Immature natural killer cell (primary cell): Measurements from ENCODE around the gene HLA-DOA. TPM values are rescaled to one million over a fixed set of nuclear protein-coding genes. Genes with fewer than 3 reads are reported as not detected.
A peak's percentile ranks its signal among the peaks of the same experiment; 100 is the strongest.

Experiments
- DNase-seq, 3 donors: peaks; one replicate each; pipeline ENCODE4 v3.0.0; 2022; ENCODE audit warnings: mixed read lengths in 1 of 3
- H3K27ac Mint-ChIP-seq, 6 donors: one replicate each; pipeline ENCODE4 v1.8.0; 2020; ENCODE audit warnings: mixed read lengths in 6 of 6, mild to moderate bottlenecking in 5 of 6, inconsistent platforms in 4 of 6, moderate library complexity in 3 of 6
- H3K27me3 Mint-ChIP-seq, 3 donors: one replicate each; pipeline ENCODE4 v1.8.0; 2020 to 2021; ENCODE audit warnings: low read depth in 3 of 3, mild to moderate bottlenecking in 3 of 3, mixed read lengths in 3 of 3, moderate library complexity in 3 of 3, inconsistent platforms in 1 of 3
- H3K36me3 Mint-ChIP-seq, 3 donors: one replicate each; pipeline ENCODE4 v1.8.0; 2020; ENCODE audit warnings: mixed read lengths in 3 of 3, inconsistent platforms in 2 of 3, mild to moderate bottlenecking in 2 of 3
- H3K4me1 Mint-ChIP-seq, 2 donors: one replicate each; pipeline ENCODE4 v1.8.0; 2020; ENCODE audit warnings: inconsistent platforms in 2 of 2, mild to moderate bottlenecking in 2 of 2, mixed read lengths in 2 of 2, moderate library complexity in 1 of 2
- H3K4me3 Mint-ChIP-seq, 5 donors: one replicate each; pipeline ENCODE4 v1.8.0; 2020; ENCODE audit warnings: mild to moderate bottlenecking in 5 of 5, mixed read lengths in 5 of 5, inconsistent platforms in 3 of 5, moderate library complexity in 3 of 5
- H3K9me3 Mint-ChIP-seq, 6 donors: one replicate each; pipeline ENCODE4 v1.8.0; 2020; ENCODE audit warnings: mild to moderate bottlenecking in 6 of 6, mixed read lengths in 6 of 6, inconsistent platforms in 4 of 6, moderate library complexity in 3 of 6
- polyA plus RNA-seq, 3 donors: library from polyadenylated mRNA; unstranded; fragments of 300-500 nt; fragmentation: Illumina TruSeq; gene quantifications; one replicate each; pipeline ENCODE4 v1.2.3, GENCODE V29; 2021

HLA-DOA gene
- polyA plus RNA-seq, 3 donors from 2014 or later: 0.37 to 5.2 (median 2.8) TPM

DNA sequence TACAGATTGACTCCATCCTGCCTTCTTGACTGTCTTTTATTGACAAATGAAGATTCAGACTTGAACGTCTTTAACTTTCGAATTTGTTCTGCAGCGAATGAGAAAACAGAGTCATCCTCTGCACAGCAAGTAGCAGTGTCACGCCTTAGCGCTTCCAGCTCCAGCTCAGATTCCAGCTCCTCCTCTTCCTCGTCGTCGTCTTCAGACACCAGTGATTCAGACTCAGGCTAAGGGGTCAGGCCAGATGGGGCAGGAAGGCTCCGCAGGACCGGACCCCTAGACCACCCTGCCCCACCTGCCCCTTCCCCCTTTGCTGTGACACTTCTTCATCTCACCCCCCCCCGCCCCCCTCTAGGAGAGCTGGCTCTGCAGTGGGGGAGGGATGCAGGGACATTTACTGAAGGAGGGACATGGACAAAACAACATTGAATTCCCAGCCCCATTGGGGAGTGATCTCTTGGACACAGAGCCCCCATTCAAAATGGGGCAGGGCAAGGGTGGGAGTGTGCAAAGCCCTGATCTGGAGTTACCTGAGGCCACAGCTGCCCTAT lies 28.8 kb downstream of the HLA-DOA start:
- H3K4me1 Mint-ChIP-seq: peaks cover 48 to 65% of the 10 kb centered on the region in 2 donors
- no peak for DNase-seq
- H3K36me3 Mint-ChIP-seq: peaks cover 42 to 52% (median 51%) of the 10 kb centered on the region in 3 donors
- no peak overlapping the region for H3K4me3 Mint-ChIP-seq
- H3K27me3 Mint-ChIP-seq: peaks cover 4 to 28% (median 4%) of the 10 kb centered on the region in 3 donors
- peak overlapping the region in 5 of 6 donors; percentile 30 to 55 (median 53) for H3K27ac Mint-ChIP-seq
- no peaks in the 10 kb centered on the region for H3K9me3 Mint-ChIP-seq

GRCh38 chr6:32979720-32980487 lies 29.5 kb downstream of the HLA-DOA start:
- Mint-ChIP-seq H3K36me3 (peaks cover 48 to 58% (median 57%) of the 10 kb centered on the region in 3 donors), H3K4me1 (peaks cover 54 to 72% of the 10 kb centered on the region in 2 donors), H3K27ac (peak overlapping the region in 5 of 6 donors; percentile 40 to 86 (median 56)), H3K27me3 (peaks cover 3 to 29% (median 4%) of the 10 kb centered on the region in 3 donors), H3K4me3 (no peak overlapping the region), H3K9me3 (no peaks in the 10 kb centered on the region)
- DNase-seq: no peak

- peaks cover 0 to 1% (median 0%) of the 10 kb centered on the region in 6 donors for H3K9me3 Mint-ChIP-seq
- peak overlapping the region in 2 of 5 donors; percentile 9 to 11 for H3K4me3 Mint-ChIP-seq
- peaks cover 64 to 83% of the 10 kb centered on the region in 2 donors for H3K4me1 Mint-ChIP-seq
- DNase-seq: no peak
- peaks cover 63 to 75% (median 74%) of the 10 kb centered on the region in 3 donors for H3K36me3 Mint-ChIP-seq
- H3K27me3 Mint-ChIP-seq: peaks cover 9 to 40% (median 16%) of the 10 kb centered on the region in 3 donors
- H3K27ac Mint-ChIP-seq: peak overlapping the region in 5 of 6 donors; percentile 43 to 86 (median 85)
Measured at GRCh38 chr6:32977953-32978324, 31.5 kb downstream of the HLA-DOA start.

DNA sequence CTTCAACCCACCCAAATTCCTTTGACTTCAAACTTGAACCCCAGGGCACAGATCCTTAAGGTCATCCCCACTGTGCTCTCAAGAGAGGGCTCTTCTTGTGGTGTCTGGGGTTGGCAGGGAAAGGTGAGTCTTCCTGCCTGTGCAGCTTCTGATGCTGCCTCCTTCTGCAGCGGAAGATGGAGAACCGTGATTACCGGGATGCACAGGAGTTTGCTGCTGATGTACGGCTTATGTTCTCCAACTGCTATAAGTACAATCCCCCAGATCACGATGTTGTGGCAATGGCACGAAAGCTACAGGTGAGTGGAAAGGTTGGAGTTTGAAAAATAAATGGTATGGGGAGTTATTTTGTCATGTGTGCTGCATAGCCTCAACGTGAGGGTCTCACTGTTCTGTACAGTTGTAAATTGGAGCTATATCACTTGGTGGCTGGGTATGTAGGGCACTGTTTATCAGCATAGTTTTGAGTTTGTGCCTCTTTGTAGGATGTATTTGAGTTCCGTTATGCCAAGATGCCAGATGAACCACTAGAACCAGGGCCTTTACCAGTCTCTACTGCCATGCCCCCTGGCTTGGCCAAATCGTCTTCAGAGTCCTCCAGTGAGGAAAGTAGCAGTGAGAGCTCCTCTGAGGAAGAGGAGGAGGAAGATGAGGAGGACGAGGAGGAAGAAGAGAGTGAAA lies 32.0 kb downstream of the HLA-DOA start:
- peaks cover 64 to 83% of the 10 kb centered on the region in 2 donors for H3K4me1 Mint-ChIP-seq
- H3K4me3 Mint-ChIP-seq: peak overlapping the region in 4 of 5 donors; percentile 9 to 49 (median 18)
- peaks cover 65 to 80% (median 79%) of the 10 kb centered on the region in 3 donors for H3K36me3 Mint-ChIP-seq
- DNase-seq: no peak
- H3K27ac Mint-ChIP-seq: peak overlapping the region in 5 of 6 donors; percentile 22 to 89 (median 85)
- peaks cover 14 to 45% (median 21%) of the 10 kb centered on the region in 3 donors for H3K27me3 Mint-ChIP-seq
- peaks cover 0 to 2% (median 0%) of the 10 kb centered on the region in 6 donors for H3K9me3 Mint-ChIP-seq

- peaks cover 61 to 84% (median 76%) of the 10 kb centered on the region in 3 donors for H3K36me3 Mint-ChIP-seq
- peaks cover 64 to 77% of the 10 kb centered on the region in 2 donors for H3K4me1 Mint-ChIP-seq
- H3K27me3 Mint-ChIP-seq: peaks cover 23 to 49% (median 30%) of the 10 kb centered on the region in 3 donors
- H3K4me3 Mint-ChIP-seq: peak overlapping the region; percentile 44 to 99 (median 94)
- H3K27ac Mint-ChIP-seq: peak overlapping the region; percentile 77 to 100 (median 88)
- no peak for DNase-seq
- H3K9me3 Mint-ChIP-seq: peaks cover 0 to 2% (median 0%) of the 10 kb centered on the region in 6 donors
Measured at GRCh38 chr6:32976334-32977069, 32.9 kb downstream of the HLA-DOA start.

DNA sequence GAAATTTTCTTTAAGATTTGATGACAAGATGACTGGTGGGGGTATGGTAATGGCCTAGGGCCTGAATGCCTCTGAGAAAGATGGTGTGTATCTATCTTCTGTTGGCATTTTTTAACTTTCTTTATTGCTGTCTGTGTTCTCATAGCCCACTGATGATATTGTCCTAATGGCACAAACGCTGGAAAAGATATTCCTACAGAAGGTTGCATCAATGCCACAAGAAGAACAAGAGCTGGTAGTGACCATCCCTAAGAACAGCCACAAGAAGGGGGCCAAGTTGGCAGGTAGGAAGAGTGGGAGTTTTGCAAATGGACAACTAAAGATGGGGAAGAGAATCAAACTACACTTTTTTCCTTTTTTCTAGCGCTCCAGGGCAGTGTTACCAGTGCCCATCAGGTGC lies 33.5 kb downstream of the HLA-DOA start:
- Mint-ChIP-seq H3K4me3 (peak overlapping the region; percentile 92 to 99 (median 95)), H3K27me3 (peaks cover 30 to 55% (median 34%) of the 10 kb centered on the region in 3 donors), H3K4me1 (peaks cover 68 to 77% of the 10 kb centered on the region in 2 donors), H3K27ac (peak overlapping the region; percentile 86 to 100 (median 94)), H3K36me3 (peaks cover 61 to 88% (median 79%) of the 10 kb centered on the region in 3 donors), H3K9me3 (peaks cover 0 to 2% (median 0%) of the 10 kb centered on the region in 6 donors)
- DNase-seq: no peak

DNA sequence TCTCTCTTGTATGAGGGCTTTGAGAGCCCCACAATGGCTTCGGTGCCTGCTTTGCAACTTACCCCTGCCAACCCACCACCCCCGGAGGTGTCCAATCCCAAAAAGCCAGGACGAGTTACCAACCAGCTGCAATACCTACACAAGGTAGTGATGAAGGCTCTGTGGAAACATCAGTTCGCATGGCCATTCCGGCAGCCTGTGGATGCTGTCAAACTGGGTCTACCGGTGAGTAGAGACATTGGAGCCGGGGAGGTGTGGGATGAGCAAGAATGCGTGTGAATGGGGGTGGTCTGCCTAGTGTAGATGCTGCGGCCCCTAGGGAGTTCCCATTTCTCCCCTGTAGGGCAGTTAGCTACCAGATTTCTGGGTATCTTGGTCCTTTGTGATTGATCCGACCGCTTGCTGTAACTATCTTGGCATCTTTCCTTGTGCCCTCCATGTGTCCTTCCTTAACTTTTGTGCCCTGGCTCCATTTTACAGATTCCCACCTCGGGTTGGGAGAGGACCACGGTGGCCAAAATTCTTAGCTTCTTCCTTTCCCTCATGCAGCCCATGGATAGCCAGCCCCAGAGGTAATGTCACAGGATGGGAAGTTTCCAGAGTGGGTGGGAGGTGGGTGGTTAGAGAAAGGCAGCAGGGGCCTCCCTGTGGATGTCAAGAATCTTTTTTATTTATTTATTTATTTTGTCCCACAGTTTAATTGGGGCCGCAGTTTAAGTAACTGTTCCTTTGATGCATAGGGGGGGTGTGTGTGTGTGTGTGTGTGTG lies 34.7 kb downstream of the HLA-DOA start:
- Mint-ChIP-seq H3K4me1 (peaks cover 71 to 72% of the 10 kb centered on the region in 2 donors), H3K9me3 (peaks cover 0 to 2% (median 0%) of the 10 kb centered on the region in 6 donors), H3K27ac (peak overlapping the region; percentile 89 to 100 (median 100)), H3K36me3 (peaks cover 56 to 77% (median 72%) of the 10 kb centered on the region in 3 donors), H3K4me3 (peak overlapping the region; percentile 92 to 99 (median 95)), H3K27me3 (peaks cover 37 to 61% (median 43%) of the 10 kb centered on the region in 3 donors)
- no peak for DNase-seq

GRCh38 chr6:32974016-32974333 lies 35.4 kb downstream of the HLA-DOA start:
- Mint-ChIP-seq H3K4me1 (peaks cover 68 to 72% of the 10 kb centered on the region in 2 donors), H3K27ac (peak overlapping the region; percentile 89 to 100 (median 100)), H3K9me3 (peaks cover 0 to 2% (median 0%) of the 10 kb centered on the region in 6 donors), H3K4me3 (peak overlapping the region; percentile 92 to 99 (median 95)), H3K27me3 (peaks cover 41 to 68% (median 51%) of the 10 kb centered on the region in 3 donors), H3K36me3 (peaks cover 53 to 71% (median 67%) of the 10 kb centered on the region in 3 donors)
- DNase-seq: peak; percentile 50 to 54 (median 53)

- peak overlapping the region; percentile 92 to 99 (median 95) for H3K4me3 Mint-ChIP-seq
- peaks cover 49 to 65% (median 61%) of the 10 kb centered on the region in 3 donors for H3K36me3 Mint-ChIP-seq
- peaks cover 43 to 67% (median 54%) of the 10 kb centered on the region in 3 donors for H3K27me3 Mint-ChIP-seq
- peak; percentile 60 to 62 (median 61) for DNase-seq
- H3K4me1 Mint-ChIP-seq: peaks cover 62 to 68% of the 10 kb centered on the region in 2 donors
- H3K9me3 Mint-ChIP-seq: peaks cover 0 to 2% (median 0%) of the 10 kb centered on the region in 6 donors
- H3K27ac Mint-ChIP-seq: peak overlapping the region; percentile 89 to 100 (median 100)
Measured at GRCh38 chr6:32973144-32974015, 36.0 kb downstream of the HLA-DOA start.

DNA sequence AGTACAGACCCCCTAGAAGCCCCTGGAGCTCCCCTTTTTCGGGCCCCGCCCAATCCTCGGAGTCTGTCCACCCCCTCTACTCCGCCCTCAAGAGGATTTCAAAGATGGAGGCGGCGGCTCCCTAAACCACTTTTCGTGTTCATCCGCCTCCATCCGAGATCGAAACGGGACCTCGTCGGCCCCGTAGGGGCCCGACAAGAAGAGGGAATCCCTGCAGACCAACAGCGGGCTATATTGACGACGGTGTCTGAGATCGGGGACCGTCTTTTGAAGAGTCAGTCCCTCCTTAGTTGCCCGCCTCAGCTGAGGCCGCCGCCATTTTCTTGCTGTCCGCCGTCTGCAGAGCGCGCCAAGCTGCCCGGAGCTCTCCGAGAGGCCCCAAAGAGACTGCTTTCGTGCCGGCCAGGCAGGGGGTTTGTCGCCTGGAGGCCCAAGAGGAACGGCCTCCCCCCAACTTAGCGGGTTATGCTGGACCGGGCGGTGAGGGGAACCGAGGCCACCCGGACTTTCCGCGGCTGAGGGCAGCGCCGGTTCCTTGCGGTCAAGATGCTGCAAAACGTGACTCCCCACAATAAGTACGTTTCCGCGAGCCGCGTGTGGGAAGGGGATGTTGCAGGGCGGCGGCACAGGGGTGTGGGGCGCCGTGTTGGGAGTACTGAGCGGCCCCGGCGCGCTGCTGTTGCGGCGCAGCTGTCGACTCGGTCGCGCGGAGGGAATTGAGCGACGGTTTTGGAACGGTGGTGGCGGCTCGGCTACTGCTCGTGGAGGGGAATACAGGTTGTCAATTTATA lies 36.8 kb downstream of the HLA-DOA start:
- Mint-ChIP-seq H3K4me3 (peak overlapping the region; percentile 92 to 99 (median 95)), H3K36me3 (peaks cover 42 to 56% (median 52%) of the 10 kb centered on the region in 3 donors)
- DNase-seq: peak in 1 of 3 donors; percentile 70

More for the DNA sequence above, 36.8 kb downstream of the HLA-DOA start:
- H3K9me3 Mint-ChIP-seq: peaks cover 0 to 2% (median 0%) of the 10 kb centered on the region in 6 donors
- H3K4me1 Mint-ChIP-seq: peaks cover 58 to 65% of the 10 kb centered on the region in 2 donors
- peak overlapping the region; percentile 89 to 100 (median 100) for H3K27ac Mint-ChIP-seq
- peaks cover 48 to 66% (median 63%) of the 10 kb centered on the region in 3 donors for H3K27me3 Mint-ChIP-seq
